ENCODE results near the gene ATOSA.

Gene ATOSA, protein sequence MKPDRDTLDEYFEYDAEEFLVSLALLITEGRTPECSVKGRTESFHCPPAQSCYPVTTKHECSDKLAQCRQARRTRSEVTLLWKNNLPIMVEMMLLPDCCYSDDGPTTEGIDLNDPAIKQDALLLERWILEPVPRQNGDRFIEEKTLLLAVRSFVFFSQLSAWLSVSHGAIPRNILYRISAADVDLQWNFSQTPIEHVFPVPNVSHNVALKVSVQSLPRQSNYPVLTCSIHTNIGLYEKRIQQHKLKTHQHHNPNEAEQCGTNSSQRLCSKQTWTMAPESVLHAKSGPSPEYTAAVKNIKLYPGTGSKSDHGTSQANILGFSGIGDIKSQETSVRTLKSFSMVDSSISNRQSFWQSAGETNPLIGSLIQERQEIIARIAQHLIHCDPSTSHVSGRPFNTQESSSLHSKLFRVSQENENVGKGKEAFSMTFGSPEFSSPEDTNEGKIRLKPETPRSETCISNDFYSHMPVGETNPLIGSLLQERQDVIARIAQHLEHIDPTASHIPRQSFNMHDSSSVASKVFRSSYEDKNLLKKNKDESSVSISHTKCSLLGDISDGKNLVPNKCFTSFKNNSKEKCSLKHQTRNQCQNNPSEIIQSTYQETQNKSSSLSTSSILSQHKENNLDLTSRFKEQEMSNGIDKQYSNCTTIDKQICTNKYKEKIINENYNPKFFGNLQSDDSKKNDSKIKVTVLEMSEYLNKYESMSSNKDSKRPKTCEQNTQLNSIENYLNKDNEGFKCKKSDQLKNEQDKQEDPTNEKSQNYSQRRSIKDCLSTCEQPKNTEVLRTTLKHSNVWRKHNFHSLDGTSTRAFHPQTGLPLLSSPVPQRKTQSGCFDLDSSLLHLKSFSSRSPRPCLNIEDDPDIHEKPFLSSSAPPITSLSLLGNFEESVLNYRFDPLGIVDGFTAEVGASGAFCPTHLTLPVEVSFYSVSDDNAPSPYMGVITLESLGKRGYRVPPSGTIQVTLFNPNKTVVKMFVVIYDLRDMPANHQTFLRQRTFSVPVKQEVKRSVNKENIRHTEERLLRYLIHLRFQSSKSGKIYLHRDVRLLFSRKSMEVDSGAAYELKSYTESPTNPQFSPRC

GRCh38 chr15:52679232-52680040, at the start of gene ATOSA:
Gene ATOSA, minus strand, starts transcription at chr15:52679388. Its CDS starts 1,367 bp downstream, at chr15:52678021.
- Mint-ChIP-seq H3K36me3 (peaks cover 23% of the 10 kb centered on the region), H3K27ac (peak within 1 kb of the TSS; percentile 96), H3K27me3 (no peaks in the 10 kb centered on the region), H3K4me3 (peak within 1 kb of the TSS; percentile 98), H3K9me3 (no peaks in the 10 kb centered on the region), H3K4me1 (peaks cover 53% of the 10 kb centered on the region)
- CTCF ChIA-PET: interaction anchor here (0.9 to 1.3 kb wide), 3 partner anchors 120 to 422 kb away, joined by 3 to 6 read pairs (median 5); partner anchors contain the start of gene MYO5A
- peak; percentile 96 for DNase-seq

- no peak for DNase-seq
- Mint-ChIP-seq H3K36me3 (no peaks in the 10 kb centered on the region), H3K27ac (no peak overlapping the region), H3K4me3 (no peak overlapping the region), H3K9me3 (no peaks in the 10 kb centered on the region), H3K4me1 (peaks cover 42% of the 10 kb centered on the region), H3K27me3 (peaks cover 5% of the 10 kb centered on the region)
- CTCF ChIA-PET: interaction anchor here (0.6 to 2.8 kb wide), 2 partner anchors 396 to 472 kb away, joined by 3 to 19 read pairs; no protein-coding TSS in a partner anchor
These were observed 49.7 kb upstream of the ATOSA start for GRCh38 chr15:52728899-52729298.

GRCh38 chr15:52727815-52728214, 48.6 kb upstream of the ATOSA start:
- H3K36me3 Mint-ChIP-seq: no peaks in the 10 kb centered on the region
- peaks cover 32% of the 10 kb centered on the region for H3K4me1 Mint-ChIP-seq
- H3K4me3 Mint-ChIP-seq: no peak overlapping the region
- DNase-seq: no peak
- peaks cover 12% of the 10 kb centered on the region for H3K27me3 Mint-ChIP-seq
- H3K9me3 Mint-ChIP-seq: no peaks in the 10 kb centered on the region
- CTCF ChIA-PET: interaction anchor here (0.9 kb wide), 1 partner anchor 393 kb away, joined by 3 read pairs; no protein-coding TSS in a partner anchor
- H3K27ac Mint-ChIP-seq: no peak overlapping the region

GRCh38 chr15:52726195-52726594, 47.0 kb upstream of the ATOSA start:
- Mint-ChIP-seq H3K4me1 (peaks cover 23% of the 10 kb centered on the region), H3K4me3 (no peak overlapping the region), H3K27me3 (peaks cover 15% of the 10 kb centered on the region), H3K9me3 (no peaks in the 10 kb centered on the region), H3K27ac (no peak overlapping the region), H3K36me3 (no peaks in the 10 kb centered on the region)
- DNase-seq: no peak
- CTCF ChIA-PET: no interaction called here

DNA sequence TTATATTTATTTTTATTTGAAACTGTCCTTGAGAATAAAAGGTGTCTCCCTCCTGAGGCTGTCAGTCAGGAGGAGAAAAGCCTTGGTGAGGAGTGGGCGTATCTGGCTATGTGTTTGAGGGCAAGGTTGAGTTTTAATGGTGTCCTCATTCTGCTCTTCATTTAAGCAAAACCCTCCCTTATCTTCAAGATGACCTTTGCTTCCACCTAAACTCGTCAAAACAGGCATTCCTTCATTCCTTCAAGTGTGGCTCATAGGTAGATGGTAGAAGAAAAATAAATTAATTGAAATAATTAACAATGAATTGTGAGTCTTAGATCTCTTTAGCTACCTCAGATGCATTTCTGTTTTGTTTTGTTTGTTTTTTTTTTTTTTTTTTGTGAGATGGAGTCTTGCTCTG, 39.4 kb upstream of the ATOSA start:
- no peaks in the 10 kb centered on the region for H3K9me3 Mint-ChIP-seq
- peaks cover 29% of the 10 kb centered on the region for H3K27me3 Mint-ChIP-seq
- CTCF ChIA-PET: no interaction called here

GRCh38 chr15:52717924-52718323, 38.7 kb upstream of the ATOSA start:
- no peak for DNase-seq
- no peaks in the 10 kb centered on the region for H3K4me1 Mint-ChIP-seq
- no peak overlapping the region for H3K27ac Mint-ChIP-seq
- CTCF ChIA-PET: no interaction called here
- H3K36me3 Mint-ChIP-seq: no peaks in the 10 kb centered on the region
- H3K27me3 Mint-ChIP-seq: peaks cover 23% of the 10 kb centered on the region
- H3K4me3 Mint-ChIP-seq: no peak overlapping the region
- no peaks in the 10 kb centered on the region for H3K9me3 Mint-ChIP-seq

More for the DNA sequence above, 39.4 kb upstream of the ATOSA start:
- Mint-ChIP-seq H3K4me1 (no peaks in the 10 kb centered on the region), H3K4me3 (no peak overlapping the region), H3K27ac (no peak overlapping the region), H3K36me3 (no peaks in the 10 kb centered on the region)
- no peak for DNase-seq

GRCh38 chr15:52717481-52717880, 38.3 kb upstream of the ATOSA start:
- no peak overlapping the region for H3K27ac Mint-ChIP-seq
- no peak for DNase-seq
- CTCF ChIA-PET: no interaction called here
- H3K4me1 Mint-ChIP-seq: no peaks in the 10 kb centered on the region
- H3K4me3 Mint-ChIP-seq: no peak overlapping the region
- H3K27me3 Mint-ChIP-seq: peaks cover 21% of the 10 kb centered on the region
- H3K9me3 Mint-ChIP-seq: no peaks in the 10 kb centered on the region
- no peaks in the 10 kb centered on the region for H3K36me3 Mint-ChIP-seq

DNA sequence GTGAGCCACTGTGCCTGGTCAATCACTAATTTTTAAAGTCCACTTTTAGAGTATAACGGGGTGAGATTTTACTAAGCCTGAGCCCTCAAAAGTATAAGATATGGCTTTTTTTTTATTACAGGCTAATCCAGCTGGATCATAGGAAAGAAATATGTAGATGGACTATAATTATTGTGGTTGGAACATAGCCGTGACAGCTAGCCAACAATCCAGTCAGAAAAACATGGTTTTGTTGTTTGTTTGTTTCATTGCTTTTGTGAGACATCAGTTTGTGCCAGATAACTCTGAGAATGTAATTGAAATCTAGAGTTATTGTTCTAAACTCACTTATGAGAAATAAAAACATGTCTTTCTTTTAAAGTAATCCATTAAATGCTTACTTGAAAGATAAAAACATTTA, 37.3 kb upstream of the ATOSA start:
- Mint-ChIP-seq H3K9me3 (no peaks in the 10 kb centered on the region), H3K27me3 (peaks cover 24% of the 10 kb centered on the region), H3K4me3 (no peak overlapping the region), H3K27ac (no peak overlapping the region), H3K36me3 (no peaks in the 10 kb centered on the region), H3K4me1 (no peaks in the 10 kb centered on the region)
- no peak for DNase-seq
- CTCF ChIA-PET: interaction anchor here (0.7 kb wide), 1 partner anchor 164 kb away, joined by 3 read pairs; no protein-coding TSS in a partner anchor

GRCh38 chr15:52715411-52715810, 36.2 kb upstream of the ATOSA start:
- no peaks in the 10 kb centered on the region for H3K9me3 Mint-ChIP-seq
- CTCF ChIA-PET: no interaction called here
- no peak for DNase-seq
- H3K27me3 Mint-ChIP-seq: peaks cover 20% of the 10 kb centered on the region
- H3K27ac Mint-ChIP-seq: no peak overlapping the region
- no peaks in the 10 kb centered on the region for H3K4me1 Mint-ChIP-seq
- H3K36me3 Mint-ChIP-seq: no peaks in the 10 kb centered on the region
- H3K4me3 Mint-ChIP-seq: no peak overlapping the region

DNA sequence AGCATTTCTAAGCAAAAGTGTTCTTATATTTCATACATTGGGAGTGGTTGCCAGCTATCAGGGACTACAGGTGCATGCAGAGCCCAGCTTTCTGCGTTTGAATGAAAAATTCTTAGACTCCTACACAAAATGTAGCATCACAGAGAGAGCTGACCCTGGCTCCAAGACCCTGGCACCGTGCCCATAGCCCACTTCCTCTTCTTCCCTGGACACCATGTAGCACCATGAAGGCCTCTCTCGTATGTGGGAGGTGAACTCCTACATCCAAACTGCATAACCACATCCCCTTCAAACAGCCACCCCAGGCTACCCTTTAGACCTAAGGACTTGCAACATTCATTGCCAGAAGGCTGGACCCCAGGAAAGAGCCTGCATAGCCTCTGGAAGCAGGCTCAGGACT, 35.8 kb upstream of the ATOSA start:
- peaks cover 20% of the 10 kb centered on the region for H3K27me3 Mint-ChIP-seq

DNA sequence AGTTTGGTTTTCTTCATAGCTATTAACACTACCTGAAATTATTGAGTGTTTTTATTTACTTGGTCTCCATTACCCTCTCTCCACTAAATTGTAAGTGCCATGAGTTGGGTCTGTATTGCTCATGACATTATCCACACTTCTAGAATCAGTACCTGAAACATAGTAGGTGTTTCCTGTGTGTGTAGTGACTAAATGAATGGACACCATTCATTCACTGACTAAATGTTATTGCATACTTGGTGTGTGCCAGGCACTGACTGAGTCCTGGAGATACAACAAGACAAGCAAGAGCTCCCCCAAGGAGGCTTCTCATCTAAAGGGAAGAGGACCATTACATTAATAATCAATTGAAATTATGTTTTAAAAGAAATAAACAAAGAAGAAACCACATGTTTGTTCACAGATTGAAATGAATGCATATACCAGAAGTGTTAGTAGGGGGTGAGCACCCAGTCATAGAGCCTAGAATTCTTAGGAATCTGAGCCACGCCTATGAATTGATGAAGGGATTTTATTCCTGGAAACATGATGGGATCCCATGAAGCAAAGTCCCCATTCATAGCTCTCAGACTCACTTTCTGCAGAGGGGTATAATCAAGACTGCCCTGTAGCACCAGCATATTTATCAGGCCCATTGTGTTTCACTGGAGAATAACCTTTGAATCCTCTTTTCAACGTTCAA, 31.7 kb upstream of the ATOSA start:
- Mint-ChIP-seq H3K4me1 (no peaks in the 10 kb centered on the region), H3K4me3 (no peak overlapping the region), H3K36me3 (no peaks in the 10 kb centered on the region), H3K27me3 (peaks cover 9% of the 10 kb centered on the region), H3K9me3 (no peaks in the 10 kb centered on the region), H3K27ac (no peak overlapping the region)
- DNase-seq: no peak
- CTCF ChIA-PET: no interaction called here

More for the DNA sequence above, 35.8 kb upstream of the ATOSA start:
- Mint-ChIP-seq H3K9me3 (no peaks in the 10 kb centered on the region), H3K4me1 (no peaks in the 10 kb centered on the region), H3K4me3 (no peak overlapping the region), H3K36me3 (no peaks in the 10 kb centered on the region), H3K27ac (no peak overlapping the region)
- CTCF ChIA-PET: no interaction called here
- no peak for DNase-seq

DNA sequence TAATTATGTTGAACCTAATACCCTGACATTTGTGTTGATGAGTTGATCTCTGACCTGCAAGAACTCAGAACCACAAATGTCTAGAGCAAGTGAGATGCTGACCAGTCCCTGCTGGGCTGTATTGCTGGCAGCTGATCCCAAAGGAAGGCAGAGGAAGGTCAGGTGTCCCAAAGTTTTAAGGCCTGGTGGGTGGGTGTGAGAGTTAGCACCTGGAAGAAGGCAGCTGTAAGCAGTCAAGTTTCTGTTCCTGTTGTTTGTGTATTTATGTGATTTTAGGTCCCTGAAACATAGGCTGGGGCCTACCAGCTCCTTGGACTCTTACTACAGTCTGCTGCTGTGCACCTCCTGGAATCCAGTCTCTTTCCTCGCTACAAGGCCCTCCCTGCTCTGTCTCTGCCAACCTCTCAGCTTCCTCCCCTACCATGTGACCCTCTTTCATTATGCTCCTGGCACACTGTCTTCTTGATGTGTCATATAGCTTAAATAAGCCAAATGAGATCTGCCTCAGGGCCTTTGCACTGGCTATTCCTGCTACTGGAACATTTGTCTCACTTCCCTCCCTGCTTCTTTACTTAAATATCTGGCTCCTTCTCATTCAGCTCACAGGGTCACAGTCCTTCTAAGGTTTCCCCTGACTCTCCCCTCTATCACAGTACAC, 31.0 kb upstream of the ATOSA start:
- Mint-ChIP-seq H3K36me3 (no peaks in the 10 kb centered on the region), H3K9me3 (no peaks in the 10 kb centered on the region), H3K27me3 (peaks cover 5% of the 10 kb centered on the region), H3K4me3 (no peak overlapping the region), H3K27ac (no peak overlapping the region), H3K4me1 (no peaks in the 10 kb centered on the region)
- no peak for DNase-seq
- CTCF ChIA-PET: no interaction called here

All from activated naive CD4-positive, alpha-beta T cell treated with anti-CD3 and anti-CD28 coated beads, Interleukin-2, amount 10 ng/mL, durations not matched to agents 7 days and 5 days (primary cell).